Measurements from ENCODE around the gene SWT1. TPM values are rescaled to one million over a fixed set of nuclear protein-coding genes. Genes with fewer than 3 reads are reported as not detected.

SWT1 gene
- total and polyA plus RNA-seq, 2 of the 4 experiments (the other 2 are of a cell fraction), result 0.82 to 2.7 TPM

GRCh38 chr1:185325413-185325812, 168.4 kb downstream of the SWT1 start:
- Histone ChIP-seq H2AK9ac (replicated peaks; ENCODE audit: low read depth, low read length, poor library complexity) (no peak overlapping the region), H3K4me1 (ENCODE audit: control insufficient read depth, insufficient read depth, low read length) (no peaks in the 10 kb centered on the region), H3K23ac (ENCODE audit: low read depth, low read length) (no peak overlapping the region), H2AFZ (replicated peaks; ENCODE audit: low read length, poor library complexity) (no peak overlapping the region), H4K91ac (ENCODE audit: insufficient read depth, low read depth, low read length) (no peak overlapping the region), H3K79me1 (ENCODE audit: low read depth in 1 of 2, low read length in 2 of 2) (no peaks in the 10 kb centered on the region), H3K9me1 (ENCODE audit: insufficient read depth, low read length) (no peaks in the 10 kb centered on the region), H3K27ac (ENCODE audit: insufficient read depth, low read length) (no peak overlapping the region), H3K36me3 (ENCODE audit: control insufficient read depth, insufficient read depth, low read length) (no peaks in the 10 kb centered on the region), H3K4me2 (ENCODE audit: low read depth, low read length) (no peak overlapping the region), H3K18ac (ENCODE audit: low read depth, low read length) (no peak overlapping the region), H4K5ac (ENCODE audit: low read depth, low read length) (no peak overlapping the region), H2BK120ac (ENCODE audit: low read depth, low read length) (no peak overlapping the region), H4K8ac (ENCODE audit: low read depth in 2 of 2, low read length in 2 of 2) (no peak overlapping the region), H3K27me3 (ENCODE audit: control insufficient read depth, insufficient read depth, low read length) (no peaks in the 10 kb centered on the region), H2AK5ac (ENCODE audit: low read depth, low read length) (no peak overlapping the region), H2BK15ac (ENCODE audit: low read depth, low read length) (no peak overlapping the region), H3K4me3 (ENCODE audit: insufficient read depth, low read depth, low read length) (no peak overlapping the region), H3K14ac (replicated peaks; ENCODE audit: low read depth, low read length) (no peak overlapping the region), H4K20me1 (ENCODE audit: insufficient read depth, low read length) (no peaks in the 10 kb centered on the region), H2BK5ac (ENCODE audit: low read depth, low read length, poor library complexity, severe bottlenecking) (no peak overlapping the region), H3K4ac (ENCODE audit: low read depth, low read length) (no peak overlapping the region), H3K9me3 (ENCODE audit: control insufficient read depth, insufficient read depth, low read length) (no peaks in the 10 kb centered on the region), H3K56ac (ENCODE audit: extremely low read depth, insufficient read depth, low read length) (no peak overlapping the region), H3K9ac (ENCODE audit: low read depth, low read length) (no peak overlapping the region), H2BK20ac (ENCODE audit: low read depth, low read length) (no peak overlapping the region)
- no TSS peak for BruUV-seq (replicated peaks)
- intact Hi-C loops (cut with micrococcal nuclease), result no loop called here
- dilution Hi-C loops (cut with HindIII; ENCODE audit: low sequenced_read_pairs, unreplicated experiment), result no loop called here
- ATAC-seq (ENCODE audit: low read depth) (no peak), DNase-seq (no peak)
- in situ Hi-C loops (cut with MboI; ENCODE audit: low sequenced_read_pairs), result no loop called here
- ChIA-PET CTCF (interaction anchor here (0.6 kb wide), 2 partner anchors 125 to 145 kb away, joined by 4 to 7 read pairs; no protein-coding TSS in a partner anchor), POLR2A (ENCODE audit: unreplicated experiment) (no interaction called here)
- WGBS, 2 experiments (ENCODE audit: extremely low coverage in 2 of 2, insufficient read length in 1 of 2), result no CpG with 5 or more reads among the region's 4 CpGs
- TF ChIP-seq BHLHE40 (IDR thresholded peaks at IDR 0.05; ENCODE audit: low read depth, low read length), result no peak
- TF ChIP-seq POLR2A (IDR thresholded peaks at IDR 0.05; ENCODE audit: low read depth, low read length), result no peak

All from IMR-90 (cell line).